ENCODE measurements around the gene CCDC27.

CCDC27 gene

GRCh38 chr1:3759164-3759563 lies 6.9 kb downstream of the CCDC27 start:
- DNase-seq (ENCODE audit: low read depth in 2 of 2): no peak

GRCh38 chr1:3759796-3760195 lies 7.5 kb downstream of the CCDC27 start:
- no peak for DNase-seq (ENCODE audit: low read depth in 2 of 2)

DNA sequence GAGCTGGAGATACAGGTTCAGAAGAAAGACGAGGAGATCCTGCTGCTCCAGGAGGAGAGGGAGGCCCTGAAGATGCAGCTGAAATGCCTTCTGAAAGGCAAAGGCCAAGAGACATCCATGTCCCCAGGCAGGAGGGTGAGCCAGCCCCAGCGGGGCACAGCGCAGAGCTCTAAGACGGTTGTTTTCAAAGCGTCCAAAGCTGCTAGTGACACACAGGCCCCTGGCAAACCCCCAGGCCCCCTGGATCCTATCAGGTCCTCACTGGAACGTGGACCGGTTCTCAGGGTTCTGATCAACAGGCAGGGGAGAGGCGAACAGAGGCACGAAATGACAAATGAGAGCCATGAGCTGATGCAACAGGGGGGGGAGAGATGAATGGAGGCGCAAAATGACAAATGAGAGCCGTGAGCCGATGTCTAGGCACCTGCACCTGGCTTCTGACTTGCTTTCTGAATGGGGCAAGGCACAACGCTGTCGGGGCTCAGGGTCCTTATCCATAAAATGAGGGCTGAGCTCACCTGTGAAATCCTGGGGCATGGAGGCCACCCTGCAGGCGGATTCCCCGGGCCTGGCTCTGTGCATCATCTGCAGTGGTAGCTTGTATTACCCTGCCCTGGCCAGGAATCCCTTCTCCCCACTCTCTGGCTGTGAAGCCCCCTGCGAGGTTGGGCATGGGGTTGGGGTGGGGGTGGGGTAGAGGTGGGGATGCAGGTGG lies 9.2 kb downstream of the CCDC27 start:
- DNase-seq (ENCODE audit: low read depth in 2 of 2): no peak

DNA sequence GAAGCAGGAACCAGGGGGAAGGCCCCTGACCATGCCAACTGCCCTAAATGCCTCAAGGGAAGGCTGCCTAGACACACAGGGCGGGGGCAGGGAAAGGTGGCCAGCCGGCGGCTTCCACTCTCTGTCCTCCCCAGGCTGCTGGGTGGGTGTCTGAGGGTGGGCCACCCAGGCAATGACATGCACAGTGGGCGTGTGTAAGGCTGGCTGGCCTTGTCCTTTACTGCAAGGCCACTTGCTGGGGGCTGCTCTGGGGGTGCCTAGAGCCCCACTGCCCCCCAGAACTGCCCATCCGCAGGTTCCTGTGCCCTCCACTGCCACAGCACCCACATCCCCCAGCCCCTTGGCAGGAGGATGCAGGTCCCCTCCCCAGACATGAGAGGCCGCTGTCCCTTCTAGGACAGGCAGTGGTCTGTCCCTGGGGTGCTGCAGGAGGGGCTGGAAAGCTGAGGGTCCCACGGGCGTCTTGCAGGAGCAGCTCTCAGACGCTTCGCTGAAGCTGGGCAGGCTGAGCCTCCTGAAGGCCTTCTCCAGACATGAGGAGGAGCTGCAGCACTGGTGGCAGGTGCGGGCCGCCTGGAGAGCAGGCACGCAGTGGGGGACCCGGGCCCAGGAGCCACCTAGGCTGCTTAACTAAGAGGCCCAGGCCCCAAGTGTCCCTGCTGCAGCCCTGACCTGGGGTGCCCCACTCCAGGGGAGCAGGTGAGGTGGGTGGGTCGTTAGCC lies 10.1 kb downstream of the CCDC27 start:
- no peak for DNase-seq (ENCODE audit: low read depth in 2 of 2)

DNA sequence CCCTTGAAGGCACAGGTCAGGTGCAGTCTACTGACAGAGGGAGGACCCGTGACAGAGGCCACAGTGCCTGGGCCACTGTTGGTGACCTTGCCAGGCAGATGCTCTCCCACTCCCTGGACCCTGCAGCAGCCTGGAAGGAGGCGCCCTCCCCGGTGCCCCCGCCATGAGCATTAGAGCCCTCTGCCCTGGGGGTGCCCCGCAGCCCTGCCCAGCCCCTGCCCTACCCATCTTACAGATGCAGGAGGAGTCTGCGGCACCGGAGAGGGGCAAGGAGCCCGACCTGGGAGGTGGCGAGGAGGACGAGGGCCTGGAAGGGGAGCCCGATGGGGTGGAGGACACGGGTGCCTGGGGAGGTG lies 10.6 kb downstream of the CCDC27 start:
- no peak for DNase-seq (ENCODE audit: low read depth in 2 of 2)

DNA sequence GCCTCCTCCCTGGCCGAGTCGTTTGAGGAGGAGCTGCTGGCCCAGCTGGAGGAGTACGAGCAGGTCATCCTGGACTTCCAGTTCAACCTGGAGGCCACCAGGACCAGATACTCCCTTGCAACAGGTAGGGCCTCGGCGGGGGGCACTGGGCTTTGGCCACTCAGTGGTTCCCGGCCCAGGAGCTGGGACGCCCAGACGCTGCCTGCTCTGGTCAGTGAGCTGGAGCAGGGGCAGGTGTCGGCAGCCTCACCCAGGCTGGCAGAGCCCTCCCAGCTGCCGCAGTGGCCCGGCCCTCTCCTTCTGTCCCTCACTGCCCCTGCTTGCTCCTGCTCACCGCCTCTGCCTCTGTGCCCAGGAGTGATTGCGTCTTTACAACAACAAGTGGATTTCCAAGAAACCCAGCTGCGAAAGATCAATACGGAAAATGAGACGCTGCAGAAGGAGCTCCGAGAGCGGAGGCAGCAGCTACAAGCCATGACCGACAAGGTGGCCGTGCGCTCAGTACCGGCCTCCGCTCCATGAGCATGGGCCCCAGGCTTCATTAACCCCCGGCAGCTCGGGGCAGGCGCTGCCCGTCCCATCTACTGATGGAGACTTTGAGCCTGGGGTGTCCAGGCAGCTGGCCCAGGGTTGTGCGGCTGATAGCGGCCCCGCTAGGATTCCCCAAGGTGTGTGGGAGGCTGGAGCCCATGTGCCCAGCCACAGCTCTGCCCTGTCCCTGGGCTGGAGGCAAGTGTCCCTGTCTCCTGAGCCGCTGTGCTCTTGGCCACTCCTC lies 11.3 kb downstream of the CCDC27 start:
- DNase-seq (ENCODE audit: low read depth in 2 of 2): no peak

GRCh38 chr1:3767328-3767925 lies 15.2 kb downstream of the CCDC27 start:
- DNase-seq (ENCODE audit: low read depth in 2 of 2): no peak

DNA sequence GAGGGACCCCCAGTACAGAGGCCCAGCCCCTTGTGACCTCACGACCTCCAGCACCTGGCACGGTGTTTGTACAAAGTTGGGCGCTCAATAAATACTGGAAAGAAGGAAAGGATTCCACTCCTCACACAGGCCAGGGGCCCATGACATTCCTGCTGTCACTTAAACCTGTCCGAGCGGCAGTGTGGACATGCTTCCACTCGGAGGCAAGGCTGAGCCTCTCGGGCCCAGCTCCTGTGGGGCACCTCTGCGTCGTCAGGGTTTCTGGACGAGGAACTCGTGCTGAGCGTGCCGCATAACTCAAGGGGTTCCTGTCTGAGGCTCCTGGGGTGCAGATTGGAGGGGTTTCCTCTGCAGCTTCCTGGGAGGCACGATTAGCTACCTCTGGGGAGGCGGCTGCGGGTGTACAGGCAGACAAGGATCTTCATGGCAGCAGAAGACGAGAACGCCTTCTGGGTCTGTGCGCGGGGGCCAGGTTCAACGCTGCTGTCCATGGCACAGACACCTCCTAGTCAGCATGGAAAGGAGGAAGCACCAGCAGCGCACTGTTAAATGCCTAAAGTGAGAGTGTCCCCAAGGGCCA lies 16.7 kb downstream of the CCDC27 start:
- DNase-seq (ENCODE audit: low read depth in 2 of 2): no peak

DNA sequence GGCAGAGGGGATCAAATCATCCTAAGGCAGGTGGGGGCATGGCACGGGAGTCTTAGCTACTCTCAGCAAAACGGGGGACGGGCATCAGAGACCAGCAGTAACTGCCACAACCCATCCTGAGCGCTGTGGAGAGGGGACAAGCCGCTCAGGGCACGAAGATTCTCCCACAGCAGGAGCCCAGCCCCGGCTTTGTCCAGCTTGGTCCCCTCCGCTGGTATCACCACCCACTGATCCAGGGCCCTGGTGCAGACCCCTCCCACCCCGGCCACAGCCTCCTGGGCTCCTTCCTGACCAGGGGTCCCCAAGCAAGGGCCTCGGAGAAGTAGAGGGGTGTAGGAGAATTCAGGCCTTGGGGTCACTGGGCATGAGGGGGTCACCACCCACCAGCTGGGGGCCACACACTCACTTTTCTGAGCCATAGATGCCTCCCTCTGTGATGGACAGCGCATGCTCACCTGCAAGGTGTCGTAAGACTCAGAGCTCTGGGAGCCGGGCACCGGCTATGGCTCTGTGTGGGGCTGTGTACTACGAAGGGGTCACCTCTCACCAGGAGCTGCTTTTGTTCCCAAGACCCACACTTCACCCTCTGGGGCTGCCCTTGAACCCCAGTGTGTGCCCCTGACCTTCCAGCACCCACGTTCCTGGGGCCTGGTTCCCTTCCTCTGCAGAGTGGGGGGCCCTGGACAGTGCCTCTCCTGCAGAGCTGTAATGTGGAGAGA lies 18.0 kb downstream of the CCDC27 start:
- DNase-seq (ENCODE audit: low read depth in 2 of 2): no peak

DNA sequence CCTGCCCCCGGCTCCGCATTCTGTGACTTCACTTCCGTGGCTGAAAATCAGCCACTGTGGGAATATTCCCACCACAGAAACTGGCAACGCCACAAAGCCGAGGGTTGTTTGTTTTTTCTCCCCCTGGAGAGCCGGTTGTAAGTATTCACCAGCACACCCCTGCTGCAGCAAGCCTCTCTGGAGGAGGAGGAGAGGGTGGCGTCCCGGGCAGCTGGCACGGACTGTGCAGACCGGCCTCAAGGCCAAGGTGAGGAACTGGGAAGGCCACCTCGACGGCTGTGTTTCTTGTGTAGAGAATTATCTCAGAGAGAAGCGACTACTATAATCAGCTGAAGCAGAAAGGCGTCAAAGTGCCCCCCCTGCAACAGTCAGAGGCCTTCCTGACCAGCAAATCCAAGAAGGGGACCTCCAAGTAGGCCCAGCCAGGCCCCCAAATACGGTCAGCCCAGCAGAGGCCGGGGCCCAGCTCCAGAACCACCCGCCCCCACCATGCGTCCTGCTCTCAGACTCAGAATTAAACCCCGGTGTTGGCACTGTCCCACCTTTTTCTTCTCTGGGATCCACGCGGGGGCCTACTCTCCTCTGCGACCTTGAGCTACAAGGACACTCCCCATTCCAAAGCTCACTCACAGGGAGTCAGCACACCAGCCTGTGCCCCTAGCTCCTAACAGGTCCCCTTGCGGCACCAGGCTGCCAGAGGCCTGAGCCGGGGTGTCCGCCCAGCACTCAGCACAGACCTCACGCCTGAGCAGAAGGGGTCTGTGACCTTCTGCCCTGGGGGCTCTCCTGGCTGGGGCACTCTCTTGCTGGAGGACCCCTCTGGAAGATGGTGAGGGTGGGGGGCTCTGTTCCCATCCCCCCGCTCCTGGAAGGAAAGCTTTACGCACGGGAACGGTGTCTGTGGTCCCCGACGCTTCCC lies 19.1 kb downstream of the CCDC27 start:
- DNase-seq (ENCODE audit: low read depth in 2 of 2): no peak

DNA sequence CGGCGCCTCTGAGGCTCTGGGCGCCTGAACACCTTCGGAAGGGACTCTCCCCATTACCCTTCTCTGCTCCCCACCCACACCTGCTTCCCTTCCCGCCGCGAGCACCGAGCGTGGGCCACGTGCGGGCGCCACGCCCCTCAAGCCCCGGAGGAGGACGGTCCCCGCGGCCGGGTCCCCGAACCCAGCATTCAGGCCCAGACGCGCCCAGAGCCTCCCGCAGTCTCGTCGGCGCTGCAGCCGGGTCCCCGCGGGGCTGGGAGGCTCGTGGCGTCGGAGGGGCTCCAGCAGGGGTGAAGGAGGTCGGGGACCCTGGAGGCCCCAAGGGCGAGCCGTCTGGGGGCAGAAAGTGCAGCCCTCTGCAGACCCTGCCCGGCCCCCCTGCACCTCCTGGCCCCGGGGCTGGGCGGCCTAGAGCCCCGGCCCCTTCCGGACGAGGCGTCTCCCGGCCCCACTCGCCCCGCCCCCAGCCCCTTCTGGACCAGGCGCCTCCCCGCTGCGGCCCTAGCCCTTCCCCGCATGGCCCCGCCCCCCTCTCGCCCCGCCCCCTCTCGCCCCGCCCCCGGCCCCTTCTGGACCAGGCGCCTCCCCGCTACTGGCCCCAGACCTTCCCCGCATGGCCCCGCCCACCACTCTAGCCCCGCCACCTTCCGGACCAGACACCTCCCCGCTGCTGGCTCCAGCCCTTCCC lies 19.9 kb downstream of the CCDC27 start:
- peak; percentile 79 to 86 for DNase-seq (ENCODE audit: low read depth in 2 of 2)

DNA sequence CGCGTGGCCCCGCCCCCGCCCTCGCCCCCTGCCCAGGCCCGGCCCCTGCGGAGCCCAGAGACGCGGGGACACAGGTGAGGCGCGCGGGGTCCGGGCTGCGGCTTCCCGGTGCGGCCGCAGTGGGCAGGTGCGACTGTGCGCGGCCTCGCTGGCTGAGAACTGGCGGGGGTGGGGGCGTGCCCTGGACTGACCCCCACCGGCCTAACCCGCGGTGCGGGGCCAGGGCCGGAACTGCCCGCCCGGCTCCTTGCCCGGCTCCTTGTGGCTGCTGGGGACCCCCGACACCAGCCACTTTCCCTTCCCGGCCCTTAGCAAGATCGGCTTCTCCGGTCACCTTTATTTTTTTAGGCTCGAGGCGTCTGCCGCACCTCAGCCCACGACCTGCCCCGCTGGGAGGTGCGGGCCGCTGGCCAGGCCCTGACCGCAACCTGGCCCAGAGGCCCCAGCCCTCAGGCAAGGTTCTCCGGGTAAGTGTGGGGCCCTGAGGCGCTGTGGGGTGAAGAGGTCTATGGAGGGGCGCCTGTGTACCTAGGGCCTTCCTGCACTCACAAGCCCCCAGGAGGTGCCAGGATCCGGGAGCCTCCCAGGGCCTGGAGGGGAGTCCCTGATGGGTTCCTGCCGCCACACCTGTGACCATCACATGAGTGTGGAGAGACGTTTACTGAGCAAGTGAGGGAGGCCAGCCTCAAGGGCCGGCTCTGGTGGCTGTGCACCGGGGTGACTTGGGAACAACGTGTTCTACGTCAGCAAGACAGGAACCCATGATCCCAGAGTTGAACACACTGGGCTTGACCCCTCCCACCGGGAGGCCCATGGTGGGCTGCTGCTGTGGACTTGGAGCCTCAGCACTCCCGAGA lies 20.7 kb downstream of the CCDC27 start, which contains the start of gene SMIM1:
Gene SMIM1, plus strand, starts transcription at position 35 of the 857 bp plus-strand sequence. CDS start 2,625 bp downstream, outside the sequence.
- no peak for DNase-seq (ENCODE audit: low read depth in 2 of 2)

GRCh38 chr1:3773572-3774275 lies 21.5 kb downstream of the CCDC27 start:
- no peak for DNase-seq (ENCODE audit: low read depth in 2 of 2)

DNA sequence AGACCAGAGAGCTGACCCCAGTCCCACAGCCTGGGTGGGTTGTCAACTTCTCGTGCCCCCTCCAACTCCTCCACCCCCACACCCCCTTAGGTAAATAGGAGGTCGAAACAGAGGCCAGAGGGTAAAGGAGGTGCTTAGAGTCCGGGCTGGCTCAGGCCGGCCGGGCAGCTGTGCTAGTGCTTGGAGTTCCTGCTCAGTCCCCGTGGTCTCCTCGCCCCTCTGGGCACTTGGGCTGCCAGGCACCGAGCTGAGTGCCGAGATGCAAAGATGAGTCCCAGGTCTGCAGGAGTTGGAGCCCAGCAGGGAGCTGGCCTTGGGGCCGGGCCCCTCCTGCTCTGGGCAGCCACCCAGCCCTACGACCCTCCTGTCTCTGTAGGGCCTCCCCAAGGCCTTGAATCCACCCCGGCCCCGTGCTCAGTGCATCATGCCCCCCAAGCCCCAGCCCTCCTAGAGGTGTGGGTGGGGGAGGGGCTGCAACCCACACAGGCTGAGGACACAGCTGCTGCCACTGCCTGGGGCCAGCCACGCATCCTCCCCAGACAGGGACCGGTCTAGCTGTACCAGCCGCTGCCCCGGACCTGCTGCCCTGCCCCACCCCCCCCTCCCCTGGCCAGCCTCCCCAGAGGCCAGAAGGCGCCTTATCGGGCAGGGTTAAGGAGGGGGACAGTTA lies 22.2 kb downstream of the CCDC27 start:
- no peak for DNase-seq (ENCODE audit: low read depth in 2 of 2)

DNA sequence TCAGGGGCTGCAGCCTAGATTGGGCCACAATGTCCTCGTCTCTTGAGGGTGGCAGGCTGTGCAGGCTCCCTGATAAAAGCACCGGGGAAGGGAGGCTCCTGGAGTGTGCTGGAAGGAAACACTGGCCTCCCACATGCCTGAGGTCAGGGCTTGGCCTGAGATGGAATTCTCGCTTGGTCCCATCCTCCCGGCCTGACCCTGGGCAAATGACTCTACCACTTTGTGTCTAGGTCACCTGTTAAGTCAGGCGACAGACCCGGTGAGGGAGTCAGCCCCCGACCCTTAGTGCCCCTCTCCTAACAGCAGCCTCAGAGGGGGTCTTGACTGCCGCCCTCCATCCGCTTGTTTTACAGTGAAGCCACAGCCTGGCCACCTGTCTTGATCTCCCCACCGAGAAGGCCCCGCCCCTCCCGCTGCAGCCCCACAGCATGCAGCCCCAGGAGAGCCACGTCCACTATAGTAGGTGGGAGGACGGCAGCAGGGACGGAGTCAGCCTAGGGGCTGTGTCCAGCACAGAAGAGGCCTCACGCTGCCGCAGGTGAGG lies 22.8 kb downstream of the CCDC27 start:
- no peak for DNase-seq (ENCODE audit: low read depth in 2 of 2)

GRCh38 chr1:3775490-3776230 lies 23.4 kb downstream of the CCDC27 start:
- peak in 1 of 2 donors; percentile 37 for DNase-seq (ENCODE audit: low read depth in 2 of 2)

Measured in stimulated activated CD8-positive, alpha-beta memory T cell treated with anti-CD3 and anti-CD28 coated beads, Interleukin-15, amount 100 ng/mL, for 48 hours (primary cell).